GM19351 (cell line): ENCODE measurements around the gene KMT5C.

Experiments used
- ATAC-seq: cut with Tn5 transposase; IDR thresholded peaks from one replicate; pipeline ENCODE4 v1.9.1; 2021; ENCODE audit warnings: mild to moderate bottlenecking, moderate library complexity; ENCODE audit not compliant: unreplicated experiment

The KMT5C gene

DNA sequence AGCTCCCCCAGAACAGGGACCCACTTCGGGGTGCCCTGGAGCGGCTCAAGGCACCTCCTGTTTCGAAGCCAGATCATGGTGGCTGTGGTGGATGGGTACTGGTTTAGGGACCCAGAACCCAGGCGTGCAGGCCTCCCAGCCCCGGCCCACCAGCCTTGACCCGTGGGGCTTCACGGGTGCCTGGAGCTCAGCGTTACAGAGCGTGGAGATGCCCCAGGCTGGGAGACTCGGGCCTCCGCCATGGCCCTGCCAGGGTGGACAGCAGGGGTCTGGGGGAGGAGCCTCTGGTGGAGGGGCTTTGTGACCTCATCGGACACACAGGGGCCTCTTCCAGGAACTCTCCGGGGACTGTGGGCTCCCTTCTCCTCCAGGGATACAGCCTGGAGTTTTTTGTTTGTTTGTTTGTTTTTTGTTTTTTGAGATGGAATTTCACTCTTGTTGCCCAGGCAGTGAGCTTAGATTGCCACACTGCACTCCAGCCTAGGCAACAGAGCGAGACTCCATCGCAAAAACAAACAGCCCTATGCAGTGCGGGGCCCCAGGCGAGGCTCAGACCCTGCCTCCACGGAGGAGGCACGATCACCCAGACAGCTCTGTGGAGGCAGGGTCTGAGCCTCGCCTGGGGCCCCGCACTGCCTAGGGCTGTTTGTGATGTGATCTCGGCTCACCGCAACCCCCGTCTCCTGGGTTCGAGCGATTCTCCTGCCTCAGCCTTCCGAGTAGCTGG is 23.5 kb downstream of the KMT5C start, which contains the start of gene GARIN5B:
TSS of gene GARIN5B (minus strand) at position 271 of the 727 bp plus-strand sequence. CDS start at position 77, 194 bp downstream.
- no peak for ATAC-seq

DNA sequence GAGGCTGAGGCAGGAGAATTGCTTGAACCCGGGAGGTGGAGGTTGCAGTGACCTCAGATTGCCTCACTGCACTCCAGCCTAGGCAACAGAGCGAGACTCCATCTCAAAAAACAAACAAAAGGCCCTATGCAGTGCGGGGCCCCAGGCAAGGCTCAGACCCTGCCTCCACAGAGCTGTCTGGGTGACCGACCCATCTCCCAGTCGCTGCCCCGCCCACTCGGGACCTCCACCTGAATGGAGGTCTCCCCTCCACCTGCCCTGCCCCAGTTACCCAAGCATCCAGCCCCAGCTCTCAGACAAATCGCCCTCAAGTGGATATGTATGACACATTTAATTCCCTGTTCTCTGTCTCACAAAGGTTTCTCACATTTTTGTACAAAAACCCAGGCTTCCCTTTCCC is 25.6 kb downstream of the KMT5C start:
- ATAC-seq, result no peak

DNA sequence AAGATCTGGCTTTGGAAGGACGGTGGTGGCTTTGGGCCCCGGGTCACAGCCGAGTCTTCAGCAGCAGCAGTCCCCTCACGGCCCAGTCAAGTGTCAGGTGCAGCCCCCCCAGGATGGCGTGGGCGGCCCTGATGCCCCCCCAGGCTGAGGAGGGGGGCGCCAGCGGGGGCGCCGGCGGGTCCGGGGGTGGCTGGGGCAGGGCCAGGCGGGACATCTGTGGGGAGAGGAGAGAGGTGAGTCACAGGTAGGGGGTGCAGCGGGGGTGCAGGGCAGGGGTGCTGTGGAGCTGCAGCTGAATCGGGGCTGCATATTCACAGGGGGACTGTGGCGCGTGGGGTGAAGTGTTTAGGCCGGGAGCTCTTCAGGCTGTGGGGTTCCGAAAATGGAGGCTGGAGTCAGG is 26.3 kb downstream of the KMT5C start:
- ATAC-seq, result no peak

DNA sequence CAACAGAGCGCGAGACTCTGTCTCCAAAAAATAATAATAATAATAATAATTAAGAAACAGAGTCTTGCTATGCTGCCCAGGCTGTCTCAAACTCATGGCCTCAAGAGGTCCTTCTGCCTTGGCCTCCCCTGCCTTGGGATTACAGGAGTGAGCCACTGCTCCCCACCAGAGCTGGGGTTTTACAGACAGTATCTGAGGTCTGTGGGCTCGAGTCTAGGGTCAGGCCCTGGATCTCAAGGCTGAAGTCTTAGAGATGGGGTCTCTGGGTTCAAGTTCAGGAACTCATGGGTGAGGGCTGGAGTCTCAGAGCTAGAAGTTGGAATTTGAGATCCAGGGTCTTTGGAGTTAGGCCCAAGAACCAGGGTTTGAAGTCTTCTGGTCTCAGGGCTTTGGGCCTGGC is 27.1 kb downstream of the KMT5C start:
- ATAC-seq, result no peak

DNA sequence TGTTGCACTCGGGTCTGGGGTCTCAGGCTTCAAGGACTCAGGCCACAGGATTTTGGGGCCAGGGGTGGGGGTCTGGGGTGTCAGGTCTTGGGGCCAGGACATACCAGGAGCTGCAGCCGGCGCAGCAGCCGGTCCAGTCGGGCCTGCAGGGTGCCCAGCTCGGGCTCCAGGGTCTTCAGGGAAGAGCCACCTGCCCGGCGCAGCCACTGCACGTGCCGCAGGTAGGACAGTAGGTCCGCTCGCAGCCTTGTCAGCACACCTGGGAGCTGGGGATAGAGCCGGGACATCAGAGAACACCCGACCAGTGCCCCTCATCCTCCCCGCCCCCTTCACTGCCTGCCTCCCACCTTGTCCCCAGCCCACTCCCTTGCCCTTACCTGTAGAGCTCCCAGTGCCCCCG is 28.4 kb downstream of the KMT5C start:
- ATAC-seq, result no peak

DNA sequence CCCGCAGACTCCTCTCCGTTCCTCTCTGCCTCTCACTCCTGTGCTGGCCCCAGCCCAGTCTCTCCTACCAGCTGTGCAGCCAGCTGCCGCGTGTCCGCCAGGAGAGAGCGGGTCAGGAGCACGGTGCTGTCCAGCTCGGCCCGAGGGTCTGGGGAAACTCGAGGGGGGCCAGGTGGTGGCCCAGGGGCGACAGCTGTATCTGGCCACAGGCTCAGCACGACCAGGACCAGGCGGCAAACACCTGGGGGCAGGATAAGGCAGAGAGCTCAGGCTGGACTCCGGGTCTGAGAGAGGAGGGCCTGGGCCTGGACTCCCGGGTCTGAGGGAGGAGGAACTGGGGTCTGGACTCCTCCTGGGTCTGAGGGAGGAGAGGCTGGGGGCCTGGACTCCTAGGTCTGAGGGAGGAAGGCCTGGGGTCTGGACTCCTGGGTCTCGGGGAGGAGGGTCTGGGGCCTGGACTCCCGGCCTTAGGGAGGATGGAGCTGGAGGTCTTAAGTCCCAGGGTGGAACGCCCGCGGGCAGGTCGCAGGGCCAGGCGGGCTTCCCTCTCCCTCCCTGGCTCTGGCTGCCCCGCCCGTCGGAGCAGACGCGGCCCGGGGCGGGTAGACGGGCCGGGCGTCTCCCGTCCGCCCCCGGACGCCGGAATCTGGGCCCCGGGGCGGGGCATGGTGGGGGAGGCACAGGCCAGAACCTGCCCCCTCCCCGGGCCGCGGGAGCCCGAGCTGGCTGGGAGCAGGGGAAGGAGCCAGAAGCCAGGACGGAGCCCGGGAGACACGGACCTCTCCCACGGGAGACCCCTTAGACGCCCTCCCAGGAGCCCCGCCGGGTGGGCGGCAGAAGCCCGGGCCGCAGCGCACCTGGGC is 29.3 kb downstream of the KMT5C start:
- ATAC-seq, result no peak

DNA sequence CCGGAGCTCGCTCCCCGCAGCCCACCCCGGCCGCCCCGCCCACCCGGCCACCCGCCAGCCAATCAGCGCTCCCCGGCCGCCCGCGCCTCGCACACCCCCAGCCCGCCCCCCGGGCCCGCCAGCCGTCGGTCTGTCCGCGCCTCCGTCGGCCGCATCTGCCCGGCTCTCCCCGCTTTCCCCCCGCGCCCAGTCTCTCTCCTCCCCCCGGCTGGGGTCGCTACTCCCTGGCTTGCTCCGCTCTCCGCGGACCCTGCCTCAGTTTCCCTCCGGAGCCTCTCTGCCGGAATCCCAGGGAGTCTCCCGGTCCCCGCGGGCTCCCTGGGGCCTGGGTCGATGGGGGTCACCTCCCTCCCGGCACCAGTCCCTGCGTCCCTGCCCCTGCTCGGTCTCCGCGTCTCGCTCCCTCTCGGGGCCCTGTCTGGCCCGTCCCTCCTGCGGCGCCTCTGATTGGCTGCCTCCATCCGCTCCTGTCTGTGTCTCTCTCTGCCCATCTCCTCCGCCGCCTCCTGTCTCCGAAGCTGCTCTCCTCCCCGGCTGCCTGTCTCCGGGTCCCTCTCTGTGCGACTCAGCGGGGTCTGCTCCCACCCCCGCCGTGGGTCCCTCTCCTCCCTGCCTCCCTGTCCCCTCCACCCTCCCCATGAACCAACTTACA is 30.1 kb downstream of the KMT5C start:
- ATAC-seq, result no peak

DNA sequence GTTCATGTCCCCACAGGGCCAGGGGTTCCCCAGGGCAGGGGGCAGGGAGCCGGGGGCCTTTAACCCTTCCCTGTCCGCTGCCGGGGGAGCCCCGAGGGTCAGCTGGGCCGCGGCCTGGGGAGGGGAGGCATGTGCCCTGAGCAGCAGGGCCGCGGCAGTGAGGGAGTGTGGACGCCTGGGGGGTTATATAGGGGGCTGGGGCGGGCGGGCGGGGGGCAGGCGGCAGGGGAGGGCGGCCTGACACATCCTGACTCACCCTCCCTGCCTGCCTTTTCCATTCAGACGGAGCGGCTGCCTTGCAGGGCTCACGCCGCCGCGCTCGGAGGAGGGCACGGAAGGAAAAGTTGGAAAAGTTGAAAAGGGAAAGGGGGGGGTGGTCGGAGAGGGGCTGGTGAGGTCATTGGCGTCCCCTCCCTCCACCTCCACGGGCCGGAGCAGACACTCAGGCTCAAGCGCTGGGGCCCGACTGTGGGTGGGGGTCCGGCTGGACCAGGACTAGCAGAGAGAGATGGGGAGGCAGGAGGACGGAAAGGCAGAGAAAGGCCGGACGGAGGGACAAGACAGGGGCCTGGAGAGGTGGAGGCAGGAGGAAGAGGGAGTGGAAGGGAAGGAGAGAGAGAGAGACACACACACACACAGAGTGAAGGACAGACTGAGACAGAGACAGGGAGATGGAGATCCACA is 30.8 kb downstream of the KMT5C start, which contains the start of gene IL11:
TSS of gene IL11 (minus strand) at position 159 of the 684 bp plus-strand sequence. CDS start at position 6, 153 bp downstream.
- ATAC-seq, result no peak

DNA sequence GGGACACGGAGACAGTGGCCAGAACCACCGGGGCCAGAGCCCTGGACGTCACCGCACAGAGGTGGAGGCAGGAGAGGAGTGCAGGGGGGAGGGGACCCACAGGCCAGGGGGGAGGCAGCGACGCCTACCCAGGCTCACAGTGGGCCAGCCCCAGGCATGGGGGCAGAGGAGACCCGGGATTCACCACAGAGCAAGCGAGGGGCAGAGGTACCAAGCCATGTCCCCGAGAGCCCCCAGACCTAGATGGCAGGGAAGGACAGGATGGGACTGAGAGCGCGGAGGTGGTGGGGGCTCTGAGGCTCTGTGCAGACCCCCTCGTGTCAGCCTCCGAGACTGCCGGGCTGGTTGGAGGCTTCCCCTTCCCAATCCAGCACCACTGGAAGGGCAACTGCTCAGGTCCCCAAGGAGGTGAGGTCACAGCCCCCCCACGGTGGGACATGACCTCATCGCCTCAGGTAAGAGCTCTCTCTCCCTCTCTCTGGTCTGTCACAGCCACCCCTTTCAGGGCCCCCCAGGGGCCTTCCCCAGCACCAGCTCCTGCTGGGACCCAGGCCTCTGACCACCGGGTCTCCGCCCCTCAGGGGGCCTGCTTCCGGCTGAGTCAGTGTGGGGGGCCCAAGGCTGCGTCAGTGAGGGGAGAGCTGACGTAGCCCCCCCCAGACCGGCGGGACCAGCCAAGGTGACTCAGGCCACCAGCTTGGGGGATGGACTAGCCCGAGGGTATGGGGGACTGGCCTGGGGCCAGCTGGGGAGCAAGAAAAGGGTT is 32.8 kb downstream of the KMT5C start:
- ATAC-seq, result no peak

DNA sequence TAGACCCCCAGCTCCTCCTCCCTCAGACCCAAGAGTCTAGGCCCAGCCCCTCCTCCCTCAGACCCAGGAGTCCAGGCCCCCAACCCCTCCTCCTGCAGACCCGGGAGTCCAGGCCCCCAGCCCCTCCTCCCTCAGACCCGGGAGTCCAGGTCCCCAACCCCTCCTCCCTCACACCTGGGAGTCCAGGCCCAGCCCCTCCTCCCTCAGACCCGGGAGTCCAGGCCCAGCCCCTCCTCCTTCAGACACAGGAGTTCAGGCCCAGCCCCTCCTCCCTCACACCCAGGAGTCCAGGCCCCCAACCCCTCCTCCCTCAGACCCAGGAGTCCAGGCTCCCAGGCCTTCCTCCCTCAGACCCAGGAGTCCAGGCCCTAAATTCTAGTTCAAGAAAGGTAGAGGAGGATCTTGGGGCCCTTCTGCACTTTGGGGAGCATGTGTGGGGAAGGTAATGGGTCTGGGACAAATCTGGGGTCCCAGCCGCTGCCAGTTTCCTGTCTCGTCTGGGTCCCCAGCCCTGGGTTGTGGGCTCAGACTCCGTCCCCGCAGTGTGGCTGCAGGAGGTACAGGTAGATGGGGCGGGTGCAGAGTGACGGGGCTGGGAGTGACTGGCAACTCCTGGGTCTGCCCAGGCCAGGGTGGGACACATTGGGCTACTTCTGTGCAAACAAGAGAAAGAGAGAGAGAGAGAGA is 33.8 kb downstream of the KMT5C start:
- no peak for ATAC-seq

DNA sequence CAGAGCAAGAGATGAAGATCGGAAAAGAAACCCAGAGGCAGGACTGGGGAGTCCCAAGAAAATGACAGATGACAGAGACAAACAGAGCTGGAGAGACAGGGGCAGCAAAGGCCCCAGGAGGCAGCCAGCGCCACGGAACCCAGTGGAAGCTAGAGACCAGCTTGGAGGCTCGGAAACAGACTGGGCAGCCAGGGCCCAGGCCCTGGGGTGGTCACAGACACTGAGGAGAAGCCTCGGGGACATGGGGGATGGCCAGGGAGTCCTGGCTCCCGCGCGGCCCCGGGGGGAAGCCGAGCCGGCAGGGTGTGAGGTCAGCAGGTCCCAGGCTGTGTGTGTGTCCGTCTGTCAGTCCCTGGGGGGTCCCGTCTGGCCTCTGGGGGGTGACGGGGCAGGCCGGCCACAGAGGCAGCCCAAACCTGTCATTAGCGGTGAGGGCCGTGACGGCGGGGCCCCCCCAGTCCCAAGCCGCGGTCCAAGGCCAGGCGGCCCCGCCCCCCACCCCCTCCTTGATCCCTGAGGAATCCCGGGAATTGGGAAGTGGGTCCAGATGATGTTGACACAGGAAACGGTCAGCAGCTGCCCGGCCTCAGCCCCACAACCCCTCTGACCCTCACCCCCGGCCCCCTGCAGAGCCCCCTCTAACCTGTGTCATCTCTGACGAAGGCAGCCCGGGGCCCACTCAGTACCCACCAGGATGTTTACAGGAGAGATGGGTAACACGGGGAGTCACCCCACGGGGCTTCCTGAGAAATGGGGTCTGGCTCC is 34.5 kb downstream of the KMT5C start:
- no peak for ATAC-seq

DNA sequence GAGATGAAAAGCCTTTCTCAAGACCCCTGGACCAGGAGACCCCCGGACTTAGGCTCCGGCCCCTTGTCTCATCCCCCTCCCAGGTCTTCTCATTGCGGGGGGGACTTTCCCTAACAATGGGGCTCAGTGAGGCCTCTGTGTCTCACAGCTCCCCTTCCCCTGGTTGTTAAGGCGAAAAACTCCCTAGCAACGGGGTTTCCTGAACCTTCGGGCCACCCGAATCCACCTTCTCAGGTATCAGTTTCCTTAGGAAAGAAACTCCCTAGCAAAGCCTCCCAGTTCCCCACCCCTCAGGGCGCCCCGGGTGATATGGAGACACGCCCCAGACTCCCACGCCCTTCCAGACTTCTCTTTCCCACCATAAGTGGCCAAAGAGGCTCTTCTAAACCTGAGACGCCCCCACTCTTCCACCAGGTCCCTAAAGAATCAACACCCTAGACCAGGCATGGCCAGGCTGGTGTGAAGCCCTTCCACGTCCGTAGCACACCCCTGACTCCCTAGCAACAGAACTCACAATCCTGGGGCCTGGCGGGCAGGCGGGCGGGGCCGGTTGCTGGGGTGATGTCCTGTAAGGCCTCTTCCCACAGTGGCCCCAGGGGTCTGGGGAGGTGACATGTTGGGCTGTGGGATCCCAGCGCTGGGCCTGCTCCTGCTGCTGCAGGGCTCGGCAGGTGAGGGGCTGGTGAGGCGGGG is 36.7 kb downstream of the KMT5C start, which contains the start of gene TMEM190:
TSS of gene TMEM190 (plus strand) at position 586 of the 693 bp plus-strand sequence. CDS start at position 614, 28 bp downstream.
- ATAC-seq, result no peak

DNA sequence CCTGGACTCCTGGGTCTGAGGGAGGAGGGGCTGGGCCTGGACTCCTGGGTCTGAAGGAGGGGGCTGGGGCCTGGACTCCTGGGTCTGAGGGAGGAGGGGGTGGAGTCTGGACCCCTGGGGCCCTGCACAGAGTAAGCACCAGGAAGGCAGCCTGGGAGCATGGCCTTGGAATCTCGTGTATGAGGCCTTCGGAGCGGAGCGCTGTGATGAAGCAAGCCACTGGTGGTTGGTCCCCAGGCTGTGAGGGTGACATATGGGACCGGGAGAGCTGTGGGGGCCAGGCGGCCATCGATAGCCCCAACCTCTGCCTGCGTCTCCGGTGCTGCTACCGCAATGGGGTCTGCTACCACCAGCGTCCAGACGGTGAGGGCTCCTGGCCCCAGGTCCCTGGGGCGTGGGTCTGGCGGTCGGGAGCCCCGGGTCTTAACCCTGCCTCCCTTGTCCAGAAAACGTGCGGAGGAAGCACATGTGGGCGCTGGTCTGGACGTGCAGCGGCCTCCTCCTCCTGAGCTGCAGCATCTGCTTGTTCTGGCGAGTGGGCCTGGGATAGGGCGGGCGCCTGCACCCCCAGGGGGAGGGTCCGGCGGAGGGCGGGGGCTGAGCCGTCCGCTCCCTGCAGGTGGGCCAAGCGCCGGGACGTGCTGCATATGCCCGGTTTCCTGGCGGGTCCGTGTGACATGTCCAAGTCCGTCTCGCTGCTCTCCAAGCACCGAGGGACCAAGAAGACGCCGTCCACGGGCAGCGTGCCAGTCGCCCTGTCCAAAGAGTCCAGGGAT is 37.9 kb downstream of the KMT5C start:
- ATAC-seq, result no peak

DNA sequence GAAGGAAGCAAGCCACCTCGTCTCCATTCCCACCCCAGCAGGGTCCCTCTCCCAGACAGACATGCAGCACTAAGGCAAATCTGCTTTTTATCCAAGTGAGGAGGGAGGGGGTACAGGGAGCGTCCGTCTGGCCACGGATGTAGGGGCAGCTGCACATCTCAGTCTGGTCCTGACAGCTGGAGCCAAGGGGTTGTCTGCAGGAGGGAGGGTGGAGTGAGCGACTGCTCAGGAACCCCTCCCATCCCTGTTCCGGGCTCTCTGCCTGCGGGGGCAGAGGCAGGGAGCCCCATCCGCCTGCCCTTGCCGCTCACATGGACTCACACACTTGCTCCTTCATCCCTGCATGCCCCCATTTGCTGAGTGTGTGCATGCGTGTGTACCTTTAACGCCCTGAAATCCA is 39.5 kb downstream of the KMT5C start:
- ATAC-seq, result no peak

DNA sequence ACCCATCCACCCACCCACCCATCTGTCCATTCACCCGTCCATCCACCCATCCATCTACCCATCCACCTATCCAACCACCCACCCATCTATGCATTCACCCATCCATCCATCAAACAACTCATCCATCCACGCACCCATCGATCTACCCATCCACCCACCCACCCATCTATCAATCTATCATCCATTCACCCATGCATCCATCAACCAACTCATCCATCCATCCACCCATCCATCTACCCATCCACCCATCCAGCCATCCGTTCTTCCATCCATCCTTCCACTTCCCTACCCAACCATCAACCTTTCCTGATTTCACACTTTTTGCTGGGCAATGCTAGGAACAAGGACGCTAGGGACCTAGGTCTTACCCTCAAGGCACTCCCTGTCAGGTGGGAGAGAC is 42.3 kb downstream of the KMT5C start:
- no peak for ATAC-seq

DNA sequence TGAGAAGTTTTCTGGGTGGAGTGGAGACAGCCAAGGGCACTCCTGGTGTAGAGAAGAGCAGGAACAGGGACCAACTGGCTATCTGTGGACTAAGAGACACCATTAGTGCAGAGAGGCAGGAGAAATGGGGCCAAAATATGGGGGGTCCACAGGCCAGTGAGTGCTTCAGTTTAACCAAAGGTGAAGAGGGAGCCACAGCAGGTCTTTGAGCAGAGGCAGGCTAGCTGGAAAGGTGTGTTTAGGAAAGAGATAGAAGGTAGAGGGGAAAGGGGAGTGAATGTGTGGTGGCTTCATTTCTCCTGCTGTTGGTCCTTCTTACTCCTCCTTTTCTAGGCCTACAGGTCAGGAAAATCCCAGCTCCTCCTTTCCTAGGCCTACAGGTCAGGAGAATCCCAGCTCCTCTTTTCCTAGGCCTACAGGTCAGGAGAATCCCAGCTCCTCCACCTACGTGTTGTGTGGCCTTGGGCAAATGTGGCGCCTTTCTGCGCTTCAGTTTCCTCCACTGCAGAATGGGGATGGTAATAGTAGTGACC is 42.9 kb downstream of the KMT5C start:
- ATAC-seq, result no peak
